PC-9 (cell line): Measurements from ENCODE around the gene MACROD2. TPM values are rescaled to one million over a fixed set of nuclear protein-coding genes. Genes with fewer than 3 reads are reported as not detected.

Experiments used
- BruUV-seq: library from RNA; stranded (reverse); fragments of 400-500 nt; replicated peaks from 2 replicates; lab custom pipeline; 2021; lab: Mats Ljungman, UMichigan
- CTCF ChIA-PET: fragments of 300-600 bp; sonication (Branson Sonifier 250); formaldehyde crosslinking; loops from one replicate; lab custom pipeline; 2022; ENCODE audit warnings: antibody characterized with exemption; lab: Charles Lee
- POLR2A ChIA-PET: fragments of 300-600 bp; sonication (Branson Sonifier 250); formaldehyde crosslinking; loops from one replicate; lab custom pipeline; 2022; ENCODE audit warnings: antibody characterized with exemption; ENCODE audit not compliant: unreplicated experiment; lab: Charles Lee
- DNase-seq, 2 experiments: peaks; one replicate each; pipeline versions ENCODE4 v3.0.0 to v3.0.0-alpha.2; 2015 to 2022; ENCODE audit warnings: mixed read lengths in 1 of 2
- H2AFZ ChIP-seq: fragments of 200-600 bp; sonication (generic); 2 replicates; pipeline ENCODE4 v1.8.1; 2017; ENCODE audit warnings: antibody characterized with exemption
- H3F3A ChIP-seq: fragments of 200-600 bp; sonication (generic); 2 replicates; pipeline ENCODE4 v1.8.1; 2017; ENCODE audit warnings: antibody characterized with exemption, mild to moderate bottlenecking, low read depth; ENCODE audit not compliant: insufficient read depth
- H3K27ac ChIP-seq: fragments of 200-600 bp; sonication (generic); 2 replicates; pipeline ENCODE4 v1.6.1; 2016; ENCODE audit warnings: mixed run types
- H3K27me3 ChIP-seq: fragments of 200-600 bp; sonication (generic); 2 replicates; pipeline ENCODE4 v1.6.1; 2016; ENCODE audit warnings: low read depth, mixed run types; ENCODE audit not compliant: insufficient read depth
- H3K36me3 ChIP-seq: fragments of 200-600 bp; sonication (generic); 2 replicates; pipeline ENCODE4 v1.6.1; 2016; ENCODE audit warnings: low read depth, mixed run types
- H3K4me1 ChIP-seq: fragments of 200-600 bp; sonication (generic); replicated peaks from 2 replicates; pipeline ENCODE4 v1.6.1; 2016; ENCODE audit warnings: mixed run types; ENCODE audit not compliant: insufficient read depth
- H3K4me2 ChIP-seq: fragments of 200-600 bp; sonication (generic); 2 replicates; pipeline ENCODE4 v1.6.1; 2017; ENCODE audit warnings: mixed run types
- H3K4me3 ChIP-seq: fragments of 200-600 bp; sonication (generic); 2 replicates; pipeline ENCODE4 v1.6.1; 2016; ENCODE audit warnings: mixed run types
- H3K79me2 ChIP-seq: fragments of 200-600 bp; sonication (generic); 2 replicates; pipeline ENCODE4 v1.6.1; 2017; ENCODE audit warnings: low read depth, mixed run types
- H3K9me2 ChIP-seq: fragments of 200-600 bp; sonication (generic); 2 replicates; pipeline ENCODE4 v1.8.1; 2017; ENCODE audit warnings: mild to moderate bottlenecking; ENCODE audit not compliant: insufficient read depth
- H3K9me3 ChIP-seq: fragments of 200-600 bp; sonication (generic); 2 replicates; pipeline ENCODE4 v1.8.1; 2016; ENCODE audit warnings: low read depth; ENCODE audit not compliant: insufficient read depth
- H4K20me1 ChIP-seq: fragments of 200-600 bp; sonication (generic); 2 replicates; pipeline ENCODE4 v1.8.1; 2017; ENCODE audit not compliant: insufficient read depth
- EZH2 ChIP-seq: fragments of 200-600 bp; sonication (generic); IDR thresholded peaks from 2 replicates; pipeline ENCODE4 v1.8.0; 2017; ENCODE audit warnings: antibody characterized with exemption, low read depth
- intact Hi-C: fragments of 100-400 bp; cut with micrococcal nuclease; formaldehyde crosslinking; loops from one replicate; pipeline ENCODE4 v1.10.0; 2022; ENCODE audit not compliant: unreplicated experiment
- total RNA-seq: library from RNA; stranded (reverse); gene quantifications from 2 replicates; pipeline ENCODE4 v1.2.3, GENCODE V29; 2021
- TF ChIP-seq, protein P1 (sequence below): fragments of 200-600 bp; sonication (generic); conservative IDR thresholded peaks from 2 replicates; pipeline ENCODE4 v1.6.1; 2017; ENCODE audit warnings: mixed run types, antibody characterized with exemption, mild to moderate bottlenecking, moderate library complexity

The MACROD2 gene
- total RNA-seq, 1 experiment from 2014 or later: 11.4 TPM

DNA sequence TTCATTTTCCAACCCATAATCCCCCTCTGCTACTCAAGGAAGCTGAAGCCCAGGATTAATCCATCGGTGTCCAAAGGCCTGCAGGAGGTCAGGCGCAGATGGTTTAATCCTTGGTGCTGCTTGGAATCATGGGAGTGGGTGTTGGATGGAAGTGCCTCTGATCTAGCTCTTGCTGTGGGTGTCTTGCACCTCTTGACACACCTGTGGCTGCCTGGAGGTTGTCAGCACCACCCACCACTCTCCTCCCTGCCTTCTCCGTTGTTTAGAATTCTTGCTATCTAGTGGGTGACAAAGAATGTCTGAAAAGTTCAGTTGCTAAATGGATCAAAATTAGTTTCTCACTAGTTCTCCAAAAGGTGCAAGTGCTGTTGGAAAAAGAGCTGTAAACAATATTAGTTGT lies 1416.5 kb downstream of the MACROD2 start:
- no peak overlapping the region for H3K27ac ChIP-seq
- no peak overlapping the region for H3K4me3 ChIP-seq
- BruUV-seq: no TSS peak
- TF ChIP-seq, protein P1, sequence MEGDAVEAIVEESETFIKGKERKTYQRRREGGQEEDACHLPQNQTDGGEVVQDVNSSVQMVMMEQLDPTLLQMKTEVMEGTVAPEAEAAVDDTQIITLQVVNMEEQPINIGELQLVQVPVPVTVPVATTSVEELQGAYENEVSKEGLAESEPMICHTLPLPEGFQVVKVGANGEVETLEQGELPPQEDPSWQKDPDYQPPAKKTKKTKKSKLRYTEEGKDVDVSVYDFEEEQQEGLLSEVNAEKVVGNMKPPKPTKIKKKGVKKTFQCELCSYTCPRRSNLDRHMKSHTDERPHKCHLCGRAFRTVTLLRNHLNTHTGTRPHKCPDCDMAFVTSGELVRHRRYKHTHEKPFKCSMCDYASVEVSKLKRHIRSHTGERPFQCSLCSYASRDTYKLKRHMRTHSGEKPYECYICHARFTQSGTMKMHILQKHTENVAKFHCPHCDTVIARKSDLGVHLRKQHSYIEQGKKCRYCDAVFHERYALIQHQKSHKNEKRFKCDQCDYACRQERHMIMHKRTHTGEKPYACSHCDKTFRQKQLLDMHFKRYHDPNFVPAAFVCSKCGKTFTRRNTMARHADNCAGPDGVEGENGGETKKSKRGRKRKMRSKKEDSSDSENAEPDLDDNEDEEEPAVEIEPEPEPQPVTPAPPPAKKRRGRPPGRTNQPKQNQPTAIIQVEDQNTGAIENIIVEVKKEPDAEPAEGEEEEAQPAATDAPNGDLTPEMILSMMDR: no peak
- no peak for TF ChIP-seq EZH2
- intact Hi-C loops: no loop called here
- H3K4me2 ChIP-seq: no peak overlapping the region
- H2AFZ ChIP-seq: no peak overlapping the region
- no peaks in the 10 kb centered on the region for H3K79me2 ChIP-seq
- H3K36me3 ChIP-seq: no peaks in the 10 kb centered on the region
- no peaks in the 10 kb centered on the region for H3K27me3 ChIP-seq
- no peaks in the 10 kb centered on the region for H4K20me1 ChIP-seq
- ChIA-PET CTCF (no interaction called here), POLR2A (no interaction called here)
- no peaks in the 10 kb centered on the region for H3K9me3 ChIP-seq
- no peaks in the 10 kb centered on the region for H3K9me2 ChIP-seq
- DNase-seq: no peak
- H3K4me1 ChIP-seq: no peaks in the 10 kb centered on the region
- H3F3A ChIP-seq: no peaks in the 10 kb centered on the region

- Histone ChIP-seq H3K79me2 (no peaks in the 10 kb centered on the region), H3K4me1 (no peaks in the 10 kb centered on the region), H3K36me3 (no peaks in the 10 kb centered on the region), H3K9me3 (no peaks in the 10 kb centered on the region), H3K27me3 (no peaks in the 10 kb centered on the region), H3K4me2 (no peak overlapping the region), H3K9me2 (no peaks in the 10 kb centered on the region), H2AFZ (no peak overlapping the region), H3K4me3 (no peak overlapping the region), H4K20me1 (no peaks in the 10 kb centered on the region), H3K27ac (no peak overlapping the region), H3F3A (no peaks in the 10 kb centered on the region)
- ChIA-PET CTCF (no interaction called here), POLR2A (no interaction called here)
- no peak for DNase-seq
- no TSS peak for BruUV-seq
- intact Hi-C loops: no loop called here
- TF ChIP-seq, protein P1: no peak
- no peak for TF ChIP-seq EZH2
These were observed 1420.6 kb downstream of the MACROD2 start for GRCh38 chr20:15415908-15416307.

GRCh38 chr20:15419856-15420255 lies 1424.5 kb downstream of the MACROD2 start:
- TF ChIP-seq, protein P1: no peak
- no peak for TF ChIP-seq EZH2
- ChIA-PET POLR2A (no interaction called here), CTCF (no interaction called here)
- no peak for DNase-seq
- H3K36me3 ChIP-seq: no peaks in the 10 kb centered on the region
- H3K4me1 ChIP-seq: no peaks in the 10 kb centered on the region
- no TSS peak for BruUV-seq
- no peak overlapping the region for H3K4me2 ChIP-seq
- no peaks in the 10 kb centered on the region for H3K9me3 ChIP-seq
- intact Hi-C loops: no loop called here
- no peaks in the 10 kb centered on the region for H3K9me2 ChIP-seq
- H4K20me1 ChIP-seq: no peaks in the 10 kb centered on the region
- no peaks in the 10 kb centered on the region for H3K27me3 ChIP-seq
- H2AFZ ChIP-seq: no peak overlapping the region
- H3K79me2 ChIP-seq: no peaks in the 10 kb centered on the region
- no peak overlapping the region for H3K27ac ChIP-seq
- H3K4me3 ChIP-seq: no peak overlapping the region
- no peaks in the 10 kb centered on the region for H3F3A ChIP-seq
